Naive thymus-derived CD4-positive, alpha-beta T cell (primary cell): ENCODE results near the gene MBOAT2. TPM values are rescaled to one million over a fixed set of nuclear protein-coding genes. Genes with fewer than 3 reads are reported as not detected.

Source experiments
- ATAC-seq: fragments of 150-1000 bp; cut with Tn5 transposase; 2 replicates; pipeline ENCODE4 v1.10.0; 2021; ENCODE audit warnings: mild to moderate bottlenecking, moderate library complexity
- CTCF ChIA-PET: fragments of 350-600 bp; sonication (Branson Sonifier 250); formaldehyde crosslinking; loops from one replicate; lab custom pipeline; 2021; ENCODE audit warnings: antibody characterized with exemption; lab: Charles Lee
- POLR2A ChIA-PET: fragments of 350-600 bp; sonication (Branson Sonifier 250); formaldehyde crosslinking; loops from one replicate; lab custom pipeline; 2021; ENCODE audit warnings: antibody characterized with exemption, inconsistent platforms; lab: Charles Lee
- DNase-seq, 9 donors: peaks; one replicate each; pipeline versions ENCODE4 v3.0.0 to v3.0.0-alpha.2; 2020 to 2022; ENCODE audit warnings: mixed read lengths in 1 of 9
- H3K27ac ChIP-seq: one replicate; pipeline ENCODE4 v1.7.0; 2013; ENCODE audit warnings: mild to moderate bottlenecking, low read depth, low read length, moderate library complexity
- H3K27me3 ChIP-seq, 2 donors: one replicate each; pipeline ENCODE4 v1.7.0; 2013; ENCODE audit warnings: low read length in 2 of 2, mild to moderate bottlenecking in 2 of 2, moderate library complexity in 2 of 2; ENCODE audit not compliant: control insufficient read depth in 2 of 2, insufficient read depth in 2 of 2
- H3K36me3 ChIP-seq, 3 experiments: 1 replicate in 2 of 3; 2 replicates in 1 of 3; pipeline ENCODE4 v1.7.0; 2013; ENCODE audit warnings: low read length in 3 of 3, mild to moderate bottlenecking in 3 of 3, moderate library complexity in 1 of 3; ENCODE audit not compliant: insufficient read depth in 3 of 3, control insufficient read depth in 2 of 3
- H3K4me1 ChIP-seq, 2 donors: one replicate each; pipeline ENCODE4 v1.7.0; 2013; ENCODE audit warnings: low read length in 2 of 2, mild to moderate bottlenecking in 2 of 2, moderate library complexity in 1 of 2; ENCODE audit not compliant: control insufficient read depth in 2 of 2, insufficient read depth in 2 of 2
- H3K4me3 ChIP-seq: 2 replicates; pipeline ENCODE4 v1.7.0; 2013; ENCODE audit warnings: mild to moderate bottlenecking, low read length
- H3K9me3 ChIP-seq, 3 experiments: 1 replicate in 2 of 3; 2 replicates in 1 of 3; pipeline ENCODE4 v1.7.0; 2013; ENCODE audit warnings: low read length in 3 of 3; ENCODE audit not compliant: control insufficient read depth in 2 of 3
- H3K27ac Mint-ChIP-seq, 9 donors: one replicate each; pipeline ENCODE4 v1.8.0; 2020 to 2022; ENCODE audit warnings: mixed read lengths in 9 of 9, mild to moderate bottlenecking in 8 of 9, moderate library complexity in 5 of 9, inconsistent platforms in 2 of 9
- H3K27me3 Mint-ChIP-seq, 5 donors: one replicate each; pipeline ENCODE4 v1.8.0; 2021 to 2022; ENCODE audit warnings: mixed read lengths in 5 of 5, mild to moderate bottlenecking in 1 of 5
- H3K36me3 Mint-ChIP-seq, 5 donors: one replicate each; pipeline ENCODE4 v1.8.0; 2020 to 2022; ENCODE audit warnings: mixed read lengths in 5 of 5, mild to moderate bottlenecking in 3 of 5, inconsistent platforms in 1 of 5
- H3K4me1 Mint-ChIP-seq, 7 donors: one replicate each; pipeline ENCODE4 v1.8.0; 2020 to 2022; ENCODE audit warnings: mixed read lengths in 7 of 7, mild to moderate bottlenecking in 3 of 7, inconsistent platforms in 1 of 7
- H3K4me3 Mint-ChIP-seq, 10 donors: one replicate each; pipeline ENCODE4 v1.8.0; 2020 to 2022; ENCODE audit warnings: mild to moderate bottlenecking in 10 of 10, mixed read lengths in 10 of 10, moderate library complexity in 6 of 10, inconsistent platforms in 2 of 10
- H3K9me3 Mint-ChIP-seq, 11 donors: one replicate each; pipeline ENCODE4 v1.8.0; 2020 to 2022; ENCODE audit warnings: mixed read lengths in 11 of 11, mild to moderate bottlenecking in 4 of 11, inconsistent platforms in 1 of 11, moderate library complexity in 1 of 11
- intact Hi-C, 2 donors: fragments of 100-400 bp; cut with micrococcal nuclease; formaldehyde crosslinking; loops; one replicate each; pipeline ENCODE4 v1.15.1; 2023
- polyA plus RNA-seq, 2 donors: library from polyadenylated mRNA; unstranded; fragments of 300-500 nt; fragmentation: Illumina TruSeq; gene quantifications; one replicate each; pipeline ENCODE4 v1.2.3, GENCODE V29; 2021
- total RNA-seq, 6 experiments: library from RNA in 5 of 6; stranded (reverse) in 5 of 6; gene quantifications; 1 replicate in 5 of 6; 2 replicates in 1 of 6; pipeline ENCODE4 v1.2.3 and lab custom pipeline; 2021 to 2026

MBOAT2 gene
- total and polyA plus RNA-seq, 7 experiments from 2014 or later, result 0.90 to 6.0 (median 1.9) TPM

- Mint-ChIP-seq H3K4me1 (peaks cover 3 to 16% (median 8%) of the 10 kb centered on the region in 7 donors), H3K36me3 (peaks cover 25 to 74% (median 44%) of the 10 kb centered on the region in 5 donors), H3K27me3 (no peaks in the 10 kb centered on the region), H3K4me3 (no peak overlapping the region), H3K27ac (no peak overlapping the region), H3K9me3 (no peaks in the 10 kb centered on the region)
- H3K4me1 ChIP-seq, result no peaks in the 10 kb centered on the region
- H3K36me3 ChIP-seq, result peaks cover 4 to 85% (median 18%) of the 10 kb centered on the region in 3 experiments
- H3K9me3 ChIP-seq, result no peaks in the 10 kb centered on the region
- POLR2A ChIA-PET, result no interaction called here
- CTCF ChIA-PET, result no interaction called here
- no peak overlapping the region for H3K27ac ChIP-seq
- intact Hi-C loops, result no loop called here
- DNase-seq (no peak), ATAC-seq (no peak)
- no peaks in the 10 kb centered on the region for H3K27me3 ChIP-seq
- H3K4me3 ChIP-seq, result no peak overlapping the region
Measured at GRCh38 chr2:8802741-8803140, 200.7 kb downstream of the MBOAT2 start.

Other genes with a start within 250 kb of the MBOAT2 start
- gene KIDINS220, start 166.1 kb downstream of the MBOAT2 start, total RNA-seq, result 10 to 100 TPM; 34.5 to 54.3 (median 48.3) TPM
- gene KIDINS220, start 166.1 kb downstream of the MBOAT2 start, polyA plus RNA-seq, result 10 to 100 TPM; 23.8 to 30.7 TPM
- gene ASAP2, start 203.1 kb upstream of the MBOAT2 start, total RNA-seq, result 1 to 10 TPM in 1 of 5 experiments, under 1 TPM in 2, not detected in 2; 0.10 to 1.2 (median 0.45) TPM
- gene ASAP2, start 203.1 kb upstream of the MBOAT2 start, polyA plus RNA-seq, result not detected